ENCODE results near the gene CSF3R.

CSF3R gene

GRCh38 chr1:36529769-36530260 lies 47.1 kb upstream of the CSF3R start:
- no peak overlapping the region for H4K8ac ChIP-seq (ENCODE audit: low read length)

GRCh38 chr1:36528361-36529349 lies 45.9 kb upstream of the CSF3R start:
- Histone ChIP-seq H3K4ac (ENCODE audit: low read depth in 1 of 2, low read length in 2 of 2) (no peak overlapping the region), H3K36me3 (ENCODE audit: control insufficient read depth in 1 of 2, insufficient read depth in 2 of 2, low read depth in 1 of 2, low read length in 2 of 2) (no peaks in the 10 kb centered on the region)

More at GRCh38 chr1:36529769-36530260, 47.1 kb upstream of the CSF3R start:
- Histone ChIP-seq H3K4ac (ENCODE audit: low read depth in 1 of 2, low read length in 2 of 2) (no peak overlapping the region), H3K9me3 (ENCODE audit: control insufficient read depth, low read length) (peaks cover 4% of the 10 kb centered on the region), H3K14ac (ENCODE audit: low read length in 2 of 2) (no peak overlapping the region), H2AK5ac (ENCODE audit: low read length, severe bottlenecking) (no peak overlapping the region), H3K9ac (ENCODE audit: low read length) (no peak overlapping the region), H3K79me1 (replicated peaks; ENCODE audit: low read length, poor library complexity, severe bottlenecking) (no peaks in the 10 kb centered on the region), H3K18ac (ENCODE audit: low read depth in 1 of 2, low read length in 2 of 2) (no peak overlapping the region), H3K4me1 (ENCODE audit: control insufficient read depth, insufficient read depth, low read depth, low read length) (no peaks in the 10 kb centered on the region), H3K4me3 (ENCODE audit: insufficient read depth in 1 of 2, low read depth in 1 of 2, low read length in 2 of 2) (no peak overlapping the region), H2AFZ (ENCODE audit: low read depth, low read length) (no peak overlapping the region), H3K23ac (ENCODE audit: low read length in 2 of 2) (no peak overlapping the region), H3K4me2 (ENCODE audit: low read length, poor library complexity, severe bottlenecking) (no peak overlapping the region), H2BK15ac (ENCODE audit: low read depth, poor library complexity, severe bottlenecking) (no peak overlapping the region), H3K27ac (ENCODE audit: low read length, poor library complexity, severe bottlenecking) (no peak overlapping the region), H2BK120ac (ENCODE audit: low read depth, low read length) (no peak overlapping the region), H2BK5ac (ENCODE audit: low read depth, low read length, poor library complexity, severe bottlenecking) (no peak overlapping the region), H4K91ac (ENCODE audit: low read length) (no peak overlapping the region), H2BK12ac (ENCODE audit: low read length in 2 of 2) (no peak overlapping the region), H3K36me3 (ENCODE audit: control insufficient read depth in 1 of 2, insufficient read depth in 2 of 2, low read depth in 1 of 2, low read length in 2 of 2) (no peaks in the 10 kb centered on the region), H3K27me3 (ENCODE audit: control insufficient read depth in 1 of 2, insufficient read depth in 1 of 2, low read length in 2 of 2) (peaks cover 6 to 35% of the 10 kb centered on the region in 2 experiments)
- 65% methylated on average over 3 of the region's 3 CpGs for WGBS
- DNase-seq = no peak

GRCh38 chr1:36525166-36525565 lies 42.5 kb upstream of the CSF3R start:
- 95% methylated on average over 10 of the region's 10 CpGs for WGBS
- Histone ChIP-seq H2AK5ac (ENCODE audit: low read length, severe bottlenecking) (no peak overlapping the region), H2AFZ (ENCODE audit: low read depth, low read length) (no peak overlapping the region), H3K4me1 (ENCODE audit: control insufficient read depth, insufficient read depth, low read depth, low read length) (no peaks in the 10 kb centered on the region), H3K9ac (ENCODE audit: low read length) (no peak overlapping the region), H3K23ac (ENCODE audit: low read length in 2 of 2) (no peak overlapping the region), H3K9me3 (ENCODE audit: control insufficient read depth, low read length) (no peaks in the 10 kb centered on the region), H3K4me2 (ENCODE audit: low read length, poor library complexity, severe bottlenecking) (no peak overlapping the region), H2BK5ac (ENCODE audit: low read depth, low read length, poor library complexity, severe bottlenecking) (no peak overlapping the region), H4K91ac (ENCODE audit: low read length) (no peak overlapping the region), H3K18ac (ENCODE audit: low read depth in 1 of 2, low read length in 2 of 2) (no peak overlapping the region), H4K8ac (ENCODE audit: low read length) (no peak overlapping the region), H3K4me3 (ENCODE audit: insufficient read depth in 1 of 2, low read depth in 1 of 2, low read length in 2 of 2) (no peak overlapping the region), H2BK12ac (ENCODE audit: low read length in 2 of 2) (no peak overlapping the region), H3K79me1 (replicated peaks; ENCODE audit: low read length, poor library complexity, severe bottlenecking) (no peaks in the 10 kb centered on the region), H2BK120ac (ENCODE audit: low read depth, low read length) (no peak overlapping the region), H2BK15ac (ENCODE audit: low read depth, poor library complexity, severe bottlenecking) (no peak overlapping the region), H3K14ac (ENCODE audit: low read length in 2 of 2) (no peak overlapping the region), H3K27ac (ENCODE audit: low read length, poor library complexity, severe bottlenecking) (no peak overlapping the region), H3K27me3 (ENCODE audit: control insufficient read depth in 1 of 2, insufficient read depth in 1 of 2, low read length in 2 of 2) (peaks cover 3 to 32% of the 10 kb centered on the region in 2 experiments), H3K36me3 (ENCODE audit: control insufficient read depth in 1 of 2, insufficient read depth in 2 of 2, low read depth in 1 of 2, low read length in 2 of 2) (no peaks in the 10 kb centered on the region), H3K4ac (ENCODE audit: low read depth in 1 of 2, low read length in 2 of 2) (no peak overlapping the region)
- DNase-seq = no peak

More at GRCh38 chr1:36528361-36529349, 45.9 kb upstream of the CSF3R start:
- H4K91ac ChIP-seq (ENCODE audit: low read length) = no peak overlapping the region
- no peak overlapping the region for H3K23ac ChIP-seq (ENCODE audit: low read length in 2 of 2)
- no peak overlapping the region for H3K9ac ChIP-seq (ENCODE audit: low read length)
- 65% methylated on average over 6 of the region's 7 CpGs for WGBS
- H3K4me3 ChIP-seq (ENCODE audit: insufficient read depth in 1 of 2, low read depth in 1 of 2, low read length in 2 of 2) = peak overlapping the region in 1 of 2 experiments; percentile 15
- no peak overlapping the region for H2BK120ac ChIP-seq (ENCODE audit: low read depth, low read length)
- no peak overlapping the region for H2AFZ ChIP-seq (ENCODE audit: low read depth, low read length)
- DNase-seq = no peak
- H3K4me2 ChIP-seq (ENCODE audit: low read length, poor library complexity, severe bottlenecking) = no peak overlapping the region
- H2BK5ac ChIP-seq (ENCODE audit: low read depth, low read length, poor library complexity, severe bottlenecking) = no peak overlapping the region
- H2BK12ac ChIP-seq (ENCODE audit: low read length in 2 of 2) = no peak overlapping the region
- no peak overlapping the region for H3K14ac ChIP-seq (ENCODE audit: low read length in 2 of 2)
- no peak overlapping the region for H4K8ac ChIP-seq (ENCODE audit: low read length)
- no peak overlapping the region for H2BK15ac ChIP-seq (ENCODE audit: low read depth, poor library complexity, severe bottlenecking)
- H3K27ac ChIP-seq (ENCODE audit: low read length, poor library complexity, severe bottlenecking) = no peak overlapping the region
- H3K79me1 ChIP-seq (replicated peaks; ENCODE audit: low read length, poor library complexity, severe bottlenecking) = no peaks in the 10 kb centered on the region
- peaks cover 1% of the 10 kb centered on the region for H3K9me3 ChIP-seq (ENCODE audit: control insufficient read depth, low read length)
- no peak overlapping the region for H2AK5ac ChIP-seq (ENCODE audit: low read length, severe bottlenecking)
- peaks cover 3 to 28% of the 10 kb centered on the region in 2 experiments for H3K27me3 ChIP-seq (ENCODE audit: control insufficient read depth in 1 of 2, insufficient read depth in 1 of 2, low read length in 2 of 2)
- no peaks in the 10 kb centered on the region for H3K4me1 ChIP-seq (ENCODE audit: control insufficient read depth, insufficient read depth, low read depth, low read length)
- H3K18ac ChIP-seq (ENCODE audit: low read depth in 1 of 2, low read length in 2 of 2) = no peak overlapping the region

- Histone ChIP-seq H3K79me1 (replicated peaks; ENCODE audit: low read length, poor library complexity, severe bottlenecking) (no peaks in the 10 kb centered on the region), H3K14ac (ENCODE audit: low read length in 2 of 2) (peak overlapping the region in 1 of 2 experiments; percentile 76), H2BK120ac (ENCODE audit: low read depth, low read length) (no peak overlapping the region), H3K4me1 (ENCODE audit: control insufficient read depth, insufficient read depth, low read depth, low read length) (no peaks in the 10 kb centered on the region), H3K9ac (ENCODE audit: low read length) (no peak overlapping the region), H3K9me3 (ENCODE audit: control insufficient read depth, low read length) (no peaks in the 10 kb centered on the region), H3K36me3 (ENCODE audit: control insufficient read depth in 1 of 2, insufficient read depth in 2 of 2, low read depth in 1 of 2, low read length in 2 of 2) (no peaks in the 10 kb centered on the region), H2BK12ac (ENCODE audit: low read length in 2 of 2) (no peak overlapping the region), H3K4me2 (ENCODE audit: low read length, poor library complexity, severe bottlenecking) (no peak overlapping the region), H2BK15ac (ENCODE audit: low read depth, poor library complexity, severe bottlenecking) (no peak overlapping the region), H2BK5ac (ENCODE audit: low read depth, low read length, poor library complexity, severe bottlenecking) (no peak overlapping the region), H3K4ac (ENCODE audit: low read depth in 1 of 2, low read length in 2 of 2) (no peak overlapping the region), H2AK5ac (ENCODE audit: low read length, severe bottlenecking) (no peak overlapping the region), H2AFZ (ENCODE audit: low read depth, low read length) (no peak overlapping the region), H3K23ac (ENCODE audit: low read length in 2 of 2) (no peak overlapping the region), H3K18ac (ENCODE audit: low read depth in 1 of 2, low read length in 2 of 2) (peak overlapping the region in 1 of 2 experiments; percentile 7), H4K8ac (ENCODE audit: low read length) (no peak overlapping the region), H4K91ac (ENCODE audit: low read length) (no peak overlapping the region), H3K4me3 (ENCODE audit: insufficient read depth in 1 of 2, low read depth in 1 of 2, low read length in 2 of 2) (no peak overlapping the region), H3K27me3 (ENCODE audit: control insufficient read depth in 1 of 2, insufficient read depth in 1 of 2, low read length in 2 of 2) (peaks cover 3 to 30% of the 10 kb centered on the region in 2 experiments), H3K27ac (ENCODE audit: low read length, poor library complexity, severe bottlenecking) (no peak overlapping the region)
- WGBS = 86% methylated on average over 16 of the region's 16 CpGs
- DNase-seq = no peak
These were observed 41.8 kb upstream of the CSF3R start for GRCh38 chr1:36524359-36525062.

All from mesenchymal stem cell (in vitro differentiated cells and primary cell).